Activated CD4-positive, CD25-positive, alpha-beta regulatory T cell treated with anti-CD3 and anti-CD28 coated beads, Interleukin-2, amount 50 U/mL, for 72 hours (primary cell): ENCODE results near the gene DLG3.
"Not testable (repeated sequence)": the region's sequence is repeated elsewhere in the genome, so short reads cannot be mapped to it uniquely, and the experiment has no call there.

Experiments used
- DNase-seq: peaks from one replicate; pipeline ENCODE4 v3.0.0; 2021

The DLG3 gene

GRCh38 chrX:70476934-70477733 is 32.5 kb downstream of the DLG3 start:
- no peak for DNase-seq

DNA sequence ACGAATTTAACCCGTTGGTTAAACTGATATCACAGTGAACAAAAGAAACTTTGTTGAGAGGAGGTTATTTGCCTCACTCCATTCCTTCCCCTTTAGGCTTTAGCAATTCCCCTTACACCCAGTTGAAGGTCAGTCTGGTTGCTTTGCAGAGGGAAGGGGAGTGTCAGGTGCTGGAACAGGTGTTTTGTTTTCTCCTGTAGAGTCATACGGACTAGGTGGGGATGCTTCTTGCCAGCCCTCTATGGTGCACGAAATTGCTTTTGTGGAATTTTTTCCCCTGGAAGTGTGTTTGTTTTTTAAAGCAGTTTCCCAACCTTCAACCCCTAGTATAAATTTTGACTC is 33.1 kb downstream of the DLG3 start:
- DNase-seq: no peak

- no peak for DNase-seq
These were observed 34.1 kb downstream of the DLG3 start for GRCh38 chrX:70478526-70479245.

DNA sequence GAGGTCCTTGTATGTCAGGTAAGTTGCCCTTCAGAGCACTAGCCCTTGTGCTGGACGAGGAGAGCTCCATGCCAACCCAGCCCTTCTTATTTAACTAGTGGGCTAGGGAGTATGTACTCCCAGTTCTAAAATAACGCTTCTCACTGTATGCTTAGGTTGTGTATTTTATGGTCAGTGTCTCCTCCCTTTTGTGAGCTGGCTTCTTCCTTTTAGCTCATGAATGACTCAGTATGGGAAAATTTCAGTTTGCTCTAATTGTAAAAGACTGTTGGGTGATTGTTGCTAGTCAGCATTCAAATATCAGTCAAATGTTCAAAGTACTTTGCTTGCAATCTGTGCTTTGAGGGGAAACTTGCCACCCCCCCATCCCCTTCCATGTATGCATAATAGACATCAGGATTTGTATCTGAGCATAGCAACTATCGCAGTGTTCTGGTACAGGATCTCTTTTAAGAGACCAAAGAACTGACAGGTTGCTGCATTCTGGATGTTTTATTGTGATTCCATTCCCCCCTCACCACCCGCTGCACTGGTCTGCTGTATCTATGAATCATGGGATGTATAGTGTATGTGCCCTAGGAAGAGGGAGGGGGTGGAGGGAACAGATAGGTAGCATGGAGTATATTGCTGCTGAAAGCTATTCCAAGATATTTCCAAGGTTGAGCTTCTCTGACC is 34.7 kb downstream of the DLG3 start:
- no peak for DNase-seq

DNA sequence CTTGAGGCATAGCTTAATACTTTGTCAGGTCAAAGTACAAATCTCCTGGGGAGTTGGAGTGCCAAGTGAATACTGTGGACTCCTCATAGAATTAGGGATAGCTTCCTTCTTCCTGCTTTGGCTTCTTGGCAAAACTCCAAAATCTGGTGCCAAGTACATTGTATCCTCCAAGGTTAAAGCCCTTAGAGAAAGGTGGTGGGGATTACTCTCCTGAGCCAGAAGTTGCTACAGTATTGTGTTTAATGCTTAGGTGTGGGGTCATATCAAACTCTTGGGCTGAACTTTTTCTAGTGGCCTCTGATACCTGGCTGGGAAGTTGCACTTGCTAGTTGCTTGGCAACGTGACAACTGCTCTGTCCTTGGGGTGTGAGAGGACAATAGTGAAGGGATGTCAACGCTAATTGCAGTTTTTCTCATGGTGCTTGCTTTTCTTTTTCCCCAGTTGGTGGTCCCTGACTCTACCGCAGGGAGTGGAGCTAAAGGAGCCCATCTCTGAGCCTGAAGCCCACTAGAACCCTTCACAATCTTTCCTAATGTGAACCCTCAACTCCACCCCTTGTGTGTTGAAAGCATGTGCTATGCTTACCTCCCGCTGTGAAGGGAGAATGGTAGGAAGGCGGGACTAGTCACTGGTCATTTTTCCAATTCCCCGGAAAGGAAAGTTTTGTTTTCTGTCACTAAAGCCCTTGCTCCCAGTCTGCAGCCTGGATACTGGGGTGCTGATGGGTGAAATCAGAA is 35.5 kb downstream of the DLG3 start:
- no peak for DNase-seq

DNA sequence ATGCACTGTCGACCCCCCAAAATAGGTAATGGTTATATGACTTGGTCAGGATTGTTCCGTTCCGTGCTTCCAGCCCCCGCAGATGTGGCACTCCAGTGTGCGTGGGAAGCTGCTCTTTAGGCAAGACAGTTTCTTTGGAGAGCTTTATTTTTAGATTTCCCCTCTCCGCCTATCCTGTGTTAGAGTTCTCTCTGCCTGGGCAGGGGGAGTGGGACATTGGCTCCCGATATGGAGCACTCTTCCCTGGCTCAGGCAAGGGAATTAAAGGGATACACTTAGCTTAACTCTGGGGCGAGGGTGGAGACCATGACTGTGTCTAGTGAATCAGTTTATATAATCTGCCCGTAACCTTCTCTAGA is 36.0 kb downstream of the DLG3 start:
- no peak for DNase-seq

DNA sequence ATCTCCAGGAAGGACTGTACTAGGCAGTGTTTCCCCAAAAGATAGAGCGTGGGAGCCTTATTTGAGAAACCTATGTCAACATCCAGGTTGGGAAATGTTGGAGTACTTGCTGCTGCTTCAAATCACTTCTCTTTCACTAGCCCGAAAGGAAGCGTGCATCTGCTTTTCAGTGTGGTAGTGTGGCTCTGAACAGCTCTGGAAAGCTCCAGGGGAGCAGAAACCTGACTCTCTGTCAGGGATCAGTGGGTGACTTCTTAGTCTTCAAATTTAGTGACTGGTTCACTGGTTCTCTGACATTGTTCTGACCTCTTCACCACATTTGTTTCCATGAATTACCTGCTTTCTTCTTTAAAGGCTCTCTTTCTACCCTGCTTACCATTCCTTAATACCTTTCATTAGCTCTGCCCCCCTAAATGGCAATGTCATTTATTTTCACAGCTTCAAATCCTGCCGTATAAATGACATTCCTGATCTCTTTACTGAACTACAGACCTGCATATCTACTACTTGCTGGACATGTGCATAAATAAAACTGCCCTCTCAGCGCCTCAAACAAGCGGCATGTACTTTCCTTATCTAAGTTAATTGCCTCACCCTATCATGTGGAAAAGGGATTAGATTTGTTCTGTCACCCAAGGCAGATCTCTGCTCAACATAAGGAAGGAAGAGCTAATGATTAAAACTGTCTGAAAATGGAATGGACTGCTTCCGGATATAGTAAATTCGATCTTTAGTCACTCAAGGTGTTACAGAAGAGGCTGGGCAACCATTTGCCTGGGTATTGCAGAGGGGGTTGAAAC is 37.0 kb downstream of the DLG3 start:
- DNase-seq: no peak

- no peak for DNase-seq
These were observed 37.7 kb downstream of the DLG3 start for GRCh38 chrX:70482300-70482699.

- DNase-seq: no peak
These were observed 40.8 kb downstream of the DLG3 start for GRCh38 chrX:70485466-70485865.

DNA sequence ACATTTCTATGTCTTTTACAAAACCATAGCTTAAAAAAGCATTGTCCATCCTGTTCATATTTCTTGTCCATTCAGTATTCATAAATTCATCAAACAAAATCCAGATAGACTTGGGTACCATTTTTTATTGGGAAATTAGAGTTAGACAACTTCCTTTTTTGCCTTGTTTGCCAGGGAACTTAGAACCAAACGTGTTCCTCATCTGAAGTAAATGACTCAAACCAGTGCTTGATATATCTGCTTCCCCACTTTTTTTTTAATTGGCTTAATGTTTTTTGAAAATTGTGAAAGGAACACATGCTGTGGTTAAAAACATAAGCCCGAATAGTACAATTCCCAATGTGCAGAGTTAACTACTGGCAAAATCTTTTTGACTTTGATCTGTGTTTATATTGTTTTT is 44.2 kb downstream of the DLG3 start:
- DNase-seq: no peak

GRCh38 chrX:70494441-70494840 is 49.8 kb downstream of the DLG3 start:
- DNase-seq: no peak

DNA sequence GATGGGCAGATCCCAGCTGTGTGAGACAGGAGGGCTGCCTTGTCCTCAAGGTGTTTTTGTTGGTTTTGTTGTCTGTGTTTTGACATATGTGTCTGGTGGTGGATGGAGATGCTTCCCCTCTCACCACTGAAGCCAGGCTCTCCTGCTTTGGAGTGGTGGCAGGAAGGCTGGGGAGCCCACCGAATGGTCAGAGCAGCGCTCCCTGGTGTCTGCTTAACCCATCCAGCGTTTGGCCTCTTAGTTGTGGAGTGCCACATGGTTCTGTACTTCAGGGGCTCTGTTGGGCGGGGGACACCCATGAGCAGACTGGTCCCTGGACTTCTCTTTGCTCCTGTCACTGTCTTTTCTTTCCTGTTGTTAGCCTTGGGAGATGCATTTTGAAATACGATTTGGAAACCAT is 51.9 kb downstream of the DLG3 start:
- no peak for DNase-seq

- no peak for DNase-seq
These were observed 52.4 kb downstream of the DLG3 start for GRCh38 chrX:70497026-70497425.

DNA sequence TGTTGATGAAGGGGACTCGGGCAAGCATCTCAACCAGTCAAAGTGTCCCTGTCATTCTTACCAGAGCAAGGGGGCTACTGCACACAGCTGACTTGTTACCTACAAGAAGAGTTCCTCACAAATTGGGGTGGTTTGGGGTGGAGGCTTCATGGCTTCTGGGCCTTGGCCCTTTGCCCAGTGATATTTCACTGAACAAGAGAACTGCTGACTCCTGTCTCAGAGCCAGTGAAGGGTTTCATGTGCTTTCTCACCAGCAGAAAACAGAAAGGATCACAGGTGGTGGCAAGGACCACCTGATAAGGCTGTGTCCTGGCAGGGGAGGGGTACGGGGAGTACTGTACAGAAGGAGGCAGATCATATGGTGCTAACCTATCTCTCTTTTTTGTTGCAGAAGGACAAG is 53.5 kb downstream of the DLG3 start:
- no peak for DNase-seq

GRCh38 chrX:70500826-70501225 is 56.2 kb downstream of the DLG3 start:
- no peak for DNase-seq

GRCh38 chrX:70504772-70505450 is 60.3 kb downstream of the DLG3 start:
- no peak for DNase-seq

DNA sequence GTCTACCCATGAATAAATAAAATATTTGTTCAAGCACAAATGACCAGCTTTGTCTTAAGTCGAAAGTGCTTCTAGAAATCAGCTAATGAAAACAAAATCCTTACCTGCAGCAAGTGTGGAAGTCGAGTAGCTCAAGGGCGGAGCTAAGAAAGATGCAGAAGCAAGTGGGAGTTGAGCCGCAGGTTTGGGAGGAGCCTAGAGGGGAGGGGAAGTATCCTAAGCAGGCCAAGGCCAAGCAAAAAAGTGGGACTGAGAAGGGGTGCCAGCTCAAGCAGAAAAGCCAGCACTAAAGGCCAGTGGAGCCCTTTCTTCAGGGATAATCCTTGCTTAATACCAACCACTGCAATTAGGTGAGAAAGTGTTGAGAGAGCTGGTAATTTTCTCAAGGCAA is 60.8 kb downstream of the DLG3 start:
- no peak for DNase-seq

GRCh38 chrX:70508296-70508911 is 63.8 kb downstream of the DLG3 start:
- no peak for DNase-seq

GRCh38 chrX:70509078-70509477 is 64.4 kb downstream of the DLG3 start:
- DNase-seq: no peak

DNA sequence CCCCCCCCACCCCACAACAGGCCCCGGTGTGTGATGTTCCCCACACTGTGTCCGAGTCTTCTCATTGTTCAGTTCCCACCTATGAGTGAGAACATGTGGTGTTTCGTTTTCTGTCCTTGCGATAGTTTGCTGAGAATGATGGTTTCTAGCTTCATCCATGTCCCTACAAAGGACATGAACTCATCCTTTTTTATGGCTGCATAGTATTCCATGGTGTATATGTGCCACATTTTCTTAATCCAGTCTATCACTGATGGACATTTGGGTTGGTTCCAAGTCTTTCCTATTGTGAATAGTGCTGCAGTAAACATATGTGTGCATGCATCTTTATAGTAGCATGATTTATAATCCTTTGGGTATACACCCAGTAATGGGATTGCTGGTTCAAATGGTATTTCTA is 70.6 kb downstream of the DLG3 start:
- DNase-seq: not testable (repeated sequence)

DNA sequence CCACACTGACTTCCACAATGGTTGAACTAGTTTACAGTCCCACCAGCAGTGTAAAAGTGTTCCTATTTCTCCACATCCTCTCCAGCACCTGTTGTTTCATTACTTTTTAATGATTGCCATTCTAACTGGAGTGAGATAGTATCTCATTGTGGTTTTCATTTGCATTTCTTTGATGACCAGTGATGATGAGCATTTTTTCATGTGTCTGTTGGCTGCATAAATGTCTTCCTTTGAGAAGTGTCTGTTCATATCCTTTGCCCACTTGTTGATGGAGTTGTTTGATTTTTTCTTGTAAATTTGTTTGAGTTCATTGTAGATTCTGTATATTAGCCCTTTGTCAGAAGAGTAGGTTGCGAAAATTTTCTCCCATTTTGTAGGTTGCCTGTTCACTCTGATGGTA is 71.1 kb downstream of the DLG3 start:
- not testable (repeated sequence) for DNase-seq

DNA sequence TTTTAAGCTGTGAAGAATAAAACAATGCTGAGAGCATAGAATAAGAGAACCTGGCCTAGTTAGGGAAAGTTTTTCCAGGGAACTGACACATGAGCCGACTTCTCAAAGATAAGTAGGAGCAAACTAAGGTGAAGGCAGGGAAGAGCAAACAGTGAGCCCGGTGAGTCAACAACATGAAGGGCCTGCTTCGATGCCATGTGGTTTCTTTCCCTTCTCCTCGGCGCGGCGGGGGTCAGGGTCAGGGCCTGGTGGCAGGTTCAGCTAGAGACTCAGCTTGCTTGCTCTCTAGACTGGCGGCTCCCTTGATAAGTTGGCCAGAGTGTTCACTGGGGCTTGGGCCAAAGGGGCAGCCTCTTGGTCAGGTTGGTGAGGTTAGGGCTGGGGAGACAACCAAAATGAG is 81.1 kb downstream of the DLG3 start:
- DNase-seq: no peak
